Measurements from ENCODE around the gene ATP5PF. TPM values are rescaled to one million over a fixed set of nuclear protein-coding genes. Genes with fewer than 3 reads are reported as not detected.
"Not testable (repeated sequence)": the region's sequence is repeated elsewhere in the genome, so short reads cannot be mapped to it uniquely, and the experiment has no call there.

ATP5PF gene
- total RNA-seq, 1 donor from 2014 or later, result 76.7 TPM

GRCh38 chr21:25708467-25709065, 26.1 kb downstream of the ATP5PF start:
- DNase-seq, result no peak
- peak; percentile 87 for TF ChIP-seq CTCF (IDR thresholded peaks at IDR 0.05)
- Histone ChIP-seq H3K27me3 (no peaks in the 10 kb centered on the region), H3K4me3 (no peak overlapping the region), H3K36me3 (no peaks in the 10 kb centered on the region), H3K27ac (no peak overlapping the region), H3K9me3 (no peaks in the 10 kb centered on the region), H3K4me1 (no peaks in the 10 kb centered on the region)
- intact Hi-C loops (cut with DNase I), result loop anchor here (5.0 kb wide), 1 partner anchor 101 kb away; the partner anchor contains the start of gene MRPL39
- ATAC-seq, result peak; percentile 54

DNA sequence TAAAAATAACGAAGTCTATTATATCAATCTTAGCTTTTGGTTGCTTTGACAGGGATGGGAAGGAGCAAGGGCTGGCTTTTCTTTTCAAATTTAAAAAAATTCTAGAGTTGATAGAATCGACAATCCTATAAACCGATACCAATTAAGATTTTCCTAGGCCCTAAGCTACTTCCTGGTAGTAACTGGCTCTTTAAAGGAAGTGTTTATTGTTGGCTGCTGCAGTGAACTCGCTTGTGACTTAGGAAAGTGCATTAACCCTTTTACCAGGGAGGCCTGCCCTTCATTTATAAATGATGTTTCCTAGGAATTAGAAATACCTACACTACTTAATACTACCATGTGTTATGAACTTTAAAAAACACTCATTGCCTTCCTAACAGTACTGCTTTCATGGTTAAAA, 33.2 kb downstream of the ATP5PF start:
- H3K9me3 ChIP-seq, result no peaks in the 10 kb centered on the region
- DNase-seq (no peak), ATAC-seq (no peak)
- intact Hi-C loops (cut with DNase I), result no loop called here
- no peak overlapping the region for H3K4me3 ChIP-seq
- H3K4me1 ChIP-seq, result no peaks in the 10 kb centered on the region
- H3K27me3 ChIP-seq, result no peaks in the 10 kb centered on the region
- H3K27ac ChIP-seq, result no peak overlapping the region
- no peak for TF ChIP-seq CTCF (IDR thresholded peaks at IDR 0.05)
- H3K36me3 ChIP-seq, result no peaks in the 10 kb centered on the region

GRCh38 chr21:25700741-25701140, 34.0 kb downstream of the ATP5PF start:
- intact Hi-C loops (cut with DNase I), result no loop called here
- H3K27ac ChIP-seq, result no peak overlapping the region
- no peak for ATAC-seq

DNA sequence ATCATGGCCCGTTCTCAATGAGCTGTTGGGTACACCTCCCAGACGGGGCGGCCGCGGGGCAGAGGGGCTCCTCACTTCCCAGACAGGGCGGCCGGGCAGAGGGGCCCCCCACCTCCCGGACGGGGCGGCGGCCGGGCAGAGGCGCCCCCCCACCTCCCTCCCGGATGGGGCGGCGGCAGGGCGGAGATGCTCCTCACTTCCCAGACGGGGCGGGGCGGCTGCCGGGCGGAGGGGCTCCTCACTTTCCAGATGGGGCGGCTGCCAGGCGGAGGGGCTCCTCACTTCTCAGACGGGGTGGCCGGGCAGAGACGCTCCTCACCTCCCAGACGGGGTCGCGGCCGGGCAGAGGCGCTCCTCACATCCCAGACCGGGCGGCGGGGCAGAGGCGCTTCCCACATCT, 39.2 kb downstream of the ATP5PF start:
- intact Hi-C loops (cut with DNase I); H3K27ac ChIP-seq; DNase-seq; H3K4me3 ChIP-seq; H3K9me3 ChIP-seq; H3K36me3 ChIP-seq; H3K4me1 ChIP-seq; ATAC-seq; H3K27me3 ChIP-seq: not testable (repeated sequence)

More at GRCh38 chr21:25700741-25701140, 34.0 kb downstream of the ATP5PF start:
- no peak for DNase-seq
- no peak overlapping the region for H3K4me3 ChIP-seq
- H3K4me1 ChIP-seq, result no peaks in the 10 kb centered on the region
- H3K36me3 ChIP-seq, result no peaks in the 10 kb centered on the region
- H3K9me3 ChIP-seq, result no peaks in the 10 kb centered on the region
- no peaks in the 10 kb centered on the region for H3K27me3 ChIP-seq
- no peak for TF ChIP-seq CTCF (IDR thresholded peaks at IDR 0.05)

GRCh38 chr21:25691976-25692375, 42.7 kb downstream of the ATP5PF start:
- Histone ChIP-seq H3K27ac (no peak overlapping the region), H3K4me1 (peaks cover 3% of the 10 kb centered on the region), H3K36me3 (no peaks in the 10 kb centered on the region), H3K4me3 (no peak overlapping the region), H3K9me3 (no peaks in the 10 kb centered on the region), H3K27me3 (no peaks in the 10 kb centered on the region)
- no peak for TF ChIP-seq CTCF (IDR thresholded peaks at IDR 0.05)
- DNase-seq, result no peak
- peak; percentile 47 for ATAC-seq
- intact Hi-C loops (cut with DNase I), result no loop called here

GRCh38 chr21:25689226-25689625, 45.5 kb downstream of the ATP5PF start:
- intact Hi-C loops (cut with DNase I), result no loop called here
- Histone ChIP-seq H3K27ac (peak overlapping the region; percentile 31), H3K9me3 (no peaks in the 10 kb centered on the region), H3K4me3 (no peak overlapping the region), H3K36me3 (no peaks in the 10 kb centered on the region), H3K27me3 (no peaks in the 10 kb centered on the region), H3K4me1 (peaks cover 3% of the 10 kb centered on the region)
- no peak for TF ChIP-seq CTCF (IDR thresholded peaks at IDR 0.05)
- DNase-seq (no peak), ATAC-seq (no peak)
